ENCODE data around the gene MDM2.
"Not testable (repeated sequence)": the region's sequence is repeated elsewhere in the genome, so short reads cannot be mapped to it uniquely, and the experiment has no call there.

MDM2 gene

GRCh38 chr12:68851592-68852306, 43.8 kb downstream of the MDM2 start:
- no peak for DNase-seq (ENCODE audit: low read depth in 2 of 2)

- no peak for DNase-seq (ENCODE audit: low read depth in 2 of 2)
Observed at GRCh38 chr12:68853396-68854077, 45.6 kb downstream of the MDM2 start.

GRCh38 chr12:68854078-68854468, 46.1 kb downstream of the MDM2 start:
- no peak for DNase-seq (ENCODE audit: low read depth in 2 of 2)

- DNase-seq (ENCODE audit: low read depth in 2 of 2), result no peak
Observed at GRCh38 chr12:68854554-68854953, 46.6 kb downstream of the MDM2 start.

GRCh38 chr12:68855111-68855510, 47.1 kb downstream of the MDM2 start:
- no peak for DNase-seq (ENCODE audit: low read depth in 2 of 2)

- DNase-seq (ENCODE audit: low read depth in 2 of 2), result no peak
Observed at GRCh38 chr12:68855771-68856170, 47.8 kb downstream of the MDM2 start.

GRCh38 chr12:68856510-68856909, 48.5 kb downstream of the MDM2 start:
- DNase-seq (ENCODE audit: low read depth in 2 of 2), result no peak

- no peak for DNase-seq (ENCODE audit: low read depth in 2 of 2)
Observed at GRCh38 chr12:68861890-68862289, 53.9 kb downstream of the MDM2 start.

- DNase-seq (ENCODE audit: low read depth in 2 of 2), result no peak
Observed at GRCh38 chr12:68863109-68863770, 55.3 kb downstream of the MDM2 start.

- DNase-seq (ENCODE audit: low read depth in 2 of 2), result not testable (repeated sequence)
Observed at GRCh38 chr12:68863886-68864454, 56.0 kb downstream of the MDM2 start.

- no peak for DNase-seq (ENCODE audit: low read depth in 2 of 2)
Observed at GRCh38 chr12:68864604-68865003, 56.6 kb downstream of the MDM2 start.

- DNase-seq (ENCODE audit: low read depth in 2 of 2), result no peak
Observed at GRCh38 chr12:68865399-68866164, 57.6 kb downstream of the MDM2 start.

GRCh38 chr12:68866950-68867349, 59.0 kb downstream of the MDM2 start:
- DNase-seq (ENCODE audit: low read depth in 2 of 2), result no peak

GRCh38 chr12:68867606-68868005, 59.6 kb downstream of the MDM2 start:
- no peak for DNase-seq (ENCODE audit: low read depth in 2 of 2)

- DNase-seq (ENCODE audit: low read depth in 2 of 2), result no peak
Observed at GRCh38 chr12:68868043-68868790, 60.2 kb downstream of the MDM2 start.

- DNase-seq (ENCODE audit: low read depth in 2 of 2), result no peak
Observed at GRCh38 chr12:68870011-68870410, 62.0 kb downstream of the MDM2 start.

- no peak for DNase-seq (ENCODE audit: low read depth in 2 of 2)
Observed at GRCh38 chr12:68870443-68870842, 62.5 kb downstream of the MDM2 start.

- no peak for DNase-seq (ENCODE audit: low read depth in 2 of 2)
Observed at GRCh38 chr12:68871396-68871795, 63.4 kb downstream of the MDM2 start.

GRCh38 chr12:68871921-68872320, 63.9 kb downstream of the MDM2 start:
- no peak for DNase-seq (ENCODE audit: low read depth in 2 of 2)

- DNase-seq (ENCODE audit: low read depth in 2 of 2), result no peak
Observed at GRCh38 chr12:68873316-68873715, 65.3 kb downstream of the MDM2 start.

- no peak for DNase-seq (ENCODE audit: low read depth in 2 of 2)
Observed at GRCh38 chr12:68876461-68876860, 68.5 kb downstream of the MDM2 start.
